Endothelial cell of hepatic sinusoid (primary cell): Measurements from ENCODE around the gene POFUT1.
"Not testable (repeated sequence)": the region's sequence is repeated elsewhere in the genome, so short reads cannot be mapped to it uniquely, and the experiment has no call there.

Experiments
- in situ Hi-C: cut with HindIII; loops from 2 replicates; pipeline ENCODE4 v1.10.0; 2017; ENCODE audit warnings: low sequenced_read_pairs

POFUT1 gene

DNA sequence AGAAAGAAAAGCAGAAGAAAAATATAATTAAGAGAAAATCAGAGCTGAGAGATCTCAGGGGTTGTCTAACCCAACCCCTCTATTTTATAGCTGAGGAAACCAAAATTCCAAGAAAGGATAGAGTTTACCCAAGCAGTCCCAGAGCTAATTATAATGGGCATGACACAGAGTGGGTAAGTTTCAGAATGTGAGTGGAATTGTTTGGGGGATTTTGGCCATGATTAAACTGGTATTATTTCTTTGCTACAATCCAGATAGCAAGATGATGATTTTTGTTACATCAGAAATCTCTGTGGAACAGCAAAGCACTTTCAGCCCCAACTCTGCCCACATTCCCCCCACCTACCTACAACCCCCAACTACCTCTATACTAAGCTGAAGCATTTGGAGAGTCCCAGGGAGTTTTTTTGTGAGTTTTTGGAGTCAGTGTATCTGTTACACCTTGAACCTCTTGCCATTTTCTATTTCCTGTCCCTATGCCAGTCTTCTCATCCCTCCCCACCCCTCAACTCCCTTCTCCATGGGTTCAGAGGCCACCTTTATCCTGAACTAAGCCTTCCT, 24.7 kb downstream of the POFUT1 start:
- in situ Hi-C loops: no loop called here

DNA sequence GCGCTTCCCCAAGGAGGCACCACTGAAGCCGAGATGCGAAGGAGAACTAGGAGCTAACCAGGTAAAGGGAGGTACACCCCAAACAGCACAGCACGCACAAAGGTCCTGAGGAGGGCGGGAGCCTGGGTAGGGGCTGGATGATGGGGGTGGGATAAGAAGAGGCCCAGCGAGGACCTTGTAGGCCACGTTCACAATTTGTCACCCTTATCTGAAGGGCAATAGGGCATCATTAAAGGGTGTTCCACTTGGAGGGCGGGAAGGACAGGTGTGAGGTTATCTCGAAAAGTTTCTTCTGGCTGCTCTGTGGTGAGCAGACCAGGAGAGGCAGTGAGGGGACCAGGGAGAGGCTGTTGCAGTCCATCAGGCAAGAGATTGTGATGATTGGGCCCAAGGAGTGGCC, 25.6 kb downstream of the POFUT1 start:
- in situ Hi-C loops: no loop called here

DNA sequence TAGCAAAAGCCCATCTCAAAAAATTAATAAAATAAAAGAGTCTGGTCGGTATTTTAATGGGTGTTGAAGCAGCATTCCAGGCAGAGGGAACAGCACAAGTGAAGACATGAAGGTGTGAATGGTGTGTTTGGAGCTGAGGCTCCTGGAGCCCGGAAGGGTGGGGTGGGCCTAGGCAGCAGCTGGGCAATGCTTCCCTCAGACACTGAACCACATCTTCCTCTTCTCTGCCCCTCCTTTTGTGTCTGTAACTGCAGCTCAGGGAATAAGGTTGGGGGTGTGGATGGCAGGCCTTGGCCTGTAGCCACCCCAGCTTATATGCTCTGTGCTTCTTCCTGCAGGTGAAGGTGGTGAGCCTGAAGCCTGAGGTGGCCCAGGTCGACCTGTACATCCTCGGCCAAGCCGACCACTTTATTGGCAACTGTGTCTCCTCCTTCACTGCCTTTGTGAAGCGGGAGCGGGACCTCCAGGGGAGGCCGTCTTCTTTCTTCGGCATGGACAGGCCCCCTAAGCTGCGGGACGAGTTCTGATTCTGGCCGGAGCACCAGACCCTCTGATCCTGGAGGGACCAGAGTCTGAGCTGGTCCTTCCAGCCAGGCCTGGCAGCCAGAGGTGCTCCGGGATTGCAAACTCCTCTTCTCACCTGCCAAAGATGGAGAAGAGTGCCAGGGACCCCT, 26.6 kb downstream of the POFUT1 start:
- in situ Hi-C loops: no loop called here

DNA sequence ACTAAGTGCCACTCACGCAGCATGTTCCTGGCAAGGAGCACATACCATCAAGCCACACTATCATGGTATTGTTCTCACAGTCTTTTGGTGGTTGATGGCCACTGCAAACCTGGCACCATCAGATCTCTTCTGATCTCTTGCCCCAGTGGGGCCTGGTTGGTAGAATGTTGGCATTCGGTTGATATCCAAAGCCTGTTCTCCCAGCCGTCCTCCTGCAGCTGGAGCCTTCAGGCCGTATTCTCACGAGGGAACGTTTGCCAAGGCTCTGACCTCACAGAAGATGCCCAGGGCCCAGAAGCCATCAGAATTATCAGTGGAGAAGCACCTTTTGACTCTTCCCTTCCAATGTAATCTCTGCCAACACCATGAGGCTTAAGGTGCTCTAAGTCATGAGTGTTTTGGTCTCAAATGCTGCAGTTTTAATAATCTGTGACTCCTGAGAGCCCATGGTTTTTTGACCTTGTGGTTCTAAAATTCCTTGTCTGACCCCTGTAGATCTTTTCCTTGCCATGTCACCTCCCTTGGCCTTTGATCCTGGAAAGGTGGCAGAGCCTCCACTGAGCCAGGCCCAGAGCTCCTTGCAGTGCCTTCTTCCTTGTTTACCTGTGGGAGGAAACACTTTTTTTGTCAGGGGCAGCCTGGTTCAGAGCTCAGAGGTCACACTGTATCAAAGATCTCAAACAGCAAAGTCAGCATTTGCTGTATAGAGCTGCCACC, 27.8 kb downstream of the POFUT1 start:
- in situ Hi-C loops: no loop called here

DNA sequence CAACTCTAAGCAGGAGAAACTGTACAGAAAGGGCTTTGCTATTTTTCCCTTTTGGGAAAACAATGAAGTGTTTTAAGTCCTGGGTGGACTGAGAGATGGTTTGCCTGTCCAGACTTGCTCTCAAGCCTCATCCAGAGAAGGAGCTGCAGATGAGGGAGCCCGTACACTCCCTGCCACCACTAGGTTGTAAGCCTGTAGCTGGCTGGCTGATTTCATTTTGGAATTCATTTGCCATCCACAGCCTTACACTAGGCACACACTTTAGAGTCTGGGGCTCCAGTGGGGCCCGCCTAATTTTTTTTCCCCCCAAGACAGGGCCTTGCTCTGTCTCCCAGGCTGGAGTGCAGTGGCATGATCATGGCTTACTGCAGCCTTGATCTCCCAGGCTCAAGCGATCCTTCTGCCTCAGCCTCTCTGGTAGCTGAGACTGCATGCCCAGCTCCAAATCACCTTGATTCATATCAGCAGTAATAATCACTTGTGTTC, 28.4 kb downstream of the POFUT1 start:
- in situ Hi-C loops: no loop called here

DNA sequence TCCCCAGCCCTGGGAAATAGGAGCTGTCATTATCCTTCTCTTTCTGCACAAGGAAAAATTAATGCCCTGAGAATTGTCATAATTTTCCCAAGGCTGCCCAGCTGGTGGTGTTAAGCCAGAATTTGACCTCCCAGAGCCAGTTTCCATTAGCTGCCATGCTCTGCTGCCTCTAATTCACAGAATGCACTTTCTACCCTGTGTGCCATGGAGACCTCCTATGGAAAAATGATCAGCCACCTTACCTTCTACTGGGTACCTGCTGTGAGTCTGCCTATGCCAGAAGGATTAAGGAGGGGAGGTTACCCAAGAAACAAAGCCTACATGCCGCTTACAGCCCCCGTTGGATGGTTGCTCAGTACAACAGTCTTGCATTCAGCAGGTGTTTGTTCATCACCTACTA, 29.1 kb downstream of the POFUT1 start:
- in situ Hi-C loops: no loop called here

DNA sequence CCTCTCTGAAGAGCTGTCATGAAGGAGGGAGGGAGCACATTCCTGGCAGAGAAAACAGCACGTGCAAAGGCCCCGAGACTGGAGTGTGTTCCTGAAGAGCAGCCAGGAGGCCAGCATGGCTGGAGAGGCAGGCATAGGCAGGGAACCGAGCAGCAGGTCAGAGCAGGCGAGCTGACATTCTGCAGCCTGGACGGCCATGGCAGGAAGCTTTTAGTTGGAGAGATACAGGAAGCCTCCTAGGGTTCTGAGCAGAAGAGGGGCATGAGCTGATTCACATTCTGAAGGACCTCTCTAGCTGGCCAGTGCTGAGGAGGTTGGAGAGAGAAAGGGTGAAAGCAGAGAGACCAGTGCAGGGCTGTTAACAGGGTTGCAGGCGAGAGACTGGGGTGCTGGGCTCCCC, 29.7 kb downstream of the POFUT1 start:
- in situ Hi-C loops: no loop called here

DNA sequence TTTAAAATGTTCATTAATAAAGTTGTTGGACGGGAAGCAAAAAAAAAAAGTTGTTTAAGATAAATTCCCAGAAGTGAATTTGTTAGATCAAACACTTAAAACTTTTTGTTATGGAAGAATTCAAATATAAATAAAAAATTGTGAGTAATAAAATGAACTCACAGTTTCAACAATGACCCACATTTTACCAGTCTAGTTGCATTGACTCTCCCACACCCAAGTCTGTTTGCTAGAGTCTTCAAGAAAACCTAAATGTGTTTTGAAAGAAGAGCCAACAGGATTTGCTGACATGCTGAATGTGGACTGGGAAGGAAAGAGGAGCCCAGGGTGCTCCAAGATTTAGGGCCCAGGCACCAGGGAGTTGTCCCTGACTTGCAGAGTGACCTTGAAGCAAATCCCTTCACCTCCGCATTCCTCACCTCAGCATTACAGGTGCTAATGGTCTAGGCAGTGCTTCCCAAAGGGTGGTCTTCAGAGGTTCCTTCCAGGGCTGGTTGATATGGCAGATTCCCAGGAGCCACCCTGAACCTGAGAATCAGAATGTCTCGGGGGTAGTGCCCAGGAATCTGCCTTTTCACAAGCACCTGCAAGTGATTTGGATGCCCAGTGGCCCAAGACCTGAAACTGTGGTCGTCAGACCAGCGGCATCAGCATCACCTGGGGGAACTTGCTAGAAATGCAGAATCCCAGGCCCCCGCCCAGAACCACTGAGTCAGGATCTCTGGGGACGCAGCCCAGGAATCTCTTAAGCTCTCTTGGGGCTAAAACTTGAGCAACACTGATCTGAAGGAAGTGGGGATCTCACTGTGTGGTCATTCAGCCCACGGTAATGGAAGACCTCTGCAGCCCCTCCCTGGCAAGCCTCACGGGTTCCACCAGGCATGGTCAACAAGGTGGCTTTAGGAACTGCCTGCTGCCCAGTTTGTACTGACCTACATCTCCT, 31.1 kb downstream of the POFUT1 start:
- in situ Hi-C loops: no loop called here

DNA sequence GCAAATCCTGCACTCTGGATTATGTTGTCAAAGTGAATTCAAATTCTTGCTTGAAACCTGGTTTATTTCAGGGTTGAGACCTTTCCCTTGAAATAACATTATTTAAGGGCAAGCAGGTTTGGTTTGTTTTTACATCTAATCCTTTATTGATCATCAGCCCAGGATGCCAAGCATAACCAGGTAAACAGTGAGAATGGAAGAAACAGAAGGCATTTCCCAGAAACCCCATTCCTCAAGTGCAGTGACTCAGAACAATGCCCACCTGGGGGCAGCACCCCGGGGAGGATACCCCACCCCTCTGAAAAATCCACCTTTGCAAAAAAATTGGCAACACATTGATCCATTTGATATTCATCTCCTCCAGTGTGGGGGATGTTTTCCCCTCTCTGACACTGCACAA, 32.5 kb downstream of the POFUT1 start:
- in situ Hi-C loops: no loop called here

DNA sequence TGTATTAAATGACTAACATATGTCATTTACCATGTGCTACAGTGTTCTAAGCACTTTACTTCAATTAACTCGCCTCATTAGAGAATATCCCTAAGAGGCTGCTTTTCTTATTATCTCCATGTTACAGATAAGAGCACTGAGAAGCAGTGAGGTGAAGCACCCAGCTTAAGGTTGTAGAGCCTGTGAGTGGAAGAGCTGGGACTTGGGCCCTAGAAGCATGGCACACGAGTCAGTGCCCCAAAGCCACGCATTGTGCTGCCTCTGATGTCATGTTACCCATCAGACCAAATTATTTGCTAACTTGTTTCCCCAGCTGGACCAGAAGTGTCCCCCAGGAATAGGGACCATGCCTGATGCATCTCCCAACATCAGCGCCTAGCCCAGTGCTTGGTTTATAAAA, 34.1 kb downstream of the POFUT1 start:
- in situ Hi-C loops: no loop called here

DNA sequence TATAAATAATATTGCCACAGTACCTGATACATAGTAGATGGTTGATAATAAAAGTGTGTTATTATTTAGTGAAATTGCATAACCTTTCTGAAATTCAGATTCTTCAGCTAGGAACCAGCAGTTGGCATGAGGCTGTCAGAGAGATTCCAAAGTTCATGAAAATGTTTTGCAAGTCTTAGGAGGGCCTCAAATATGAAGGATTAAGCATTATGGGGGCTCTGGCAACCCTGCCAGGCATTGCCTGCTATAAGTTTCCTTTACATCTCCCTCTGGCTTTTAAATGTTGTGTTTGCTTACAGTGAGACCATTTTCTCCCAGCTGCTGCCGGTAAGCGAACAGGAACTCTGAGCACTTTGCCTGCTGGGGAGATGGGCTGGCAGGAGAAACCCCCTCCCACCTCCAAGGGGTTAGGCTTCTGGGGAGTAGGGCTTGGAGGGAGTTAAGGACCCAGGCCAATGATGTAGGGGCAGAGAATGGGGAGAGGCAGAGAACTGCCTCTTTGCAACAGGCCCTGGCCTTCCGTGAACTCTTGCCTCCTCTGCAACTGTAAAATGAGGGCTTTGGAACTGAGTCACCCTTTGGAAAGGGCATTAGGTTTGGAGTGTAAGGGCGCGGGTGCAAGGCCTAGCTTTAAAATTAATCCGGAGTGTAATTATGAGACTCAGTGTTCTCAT, 36.6 kb downstream of the POFUT1 start:
- in situ Hi-C loops: no loop called here

DNA sequence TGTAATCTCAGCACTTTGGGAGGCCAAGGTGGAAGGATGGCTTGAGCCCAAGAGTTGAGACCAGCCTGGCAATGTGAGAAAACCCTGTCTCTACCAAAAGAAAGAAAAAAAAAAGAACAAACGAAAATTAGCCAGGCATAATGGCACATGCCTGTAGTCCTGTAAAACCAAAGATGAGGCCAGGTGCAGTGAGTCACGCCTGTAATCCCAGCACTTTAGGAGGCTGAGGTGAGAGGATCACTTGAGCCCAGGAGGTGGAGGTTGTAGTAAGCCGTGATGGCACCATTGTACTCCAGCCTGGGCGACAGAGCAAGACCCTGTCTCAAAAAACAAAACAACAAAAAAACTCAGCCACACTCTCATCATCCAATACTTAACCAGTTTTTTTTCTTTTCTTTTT, 37.3 kb downstream of the POFUT1 start:
- in situ Hi-C loops: no loop called here

DNA sequence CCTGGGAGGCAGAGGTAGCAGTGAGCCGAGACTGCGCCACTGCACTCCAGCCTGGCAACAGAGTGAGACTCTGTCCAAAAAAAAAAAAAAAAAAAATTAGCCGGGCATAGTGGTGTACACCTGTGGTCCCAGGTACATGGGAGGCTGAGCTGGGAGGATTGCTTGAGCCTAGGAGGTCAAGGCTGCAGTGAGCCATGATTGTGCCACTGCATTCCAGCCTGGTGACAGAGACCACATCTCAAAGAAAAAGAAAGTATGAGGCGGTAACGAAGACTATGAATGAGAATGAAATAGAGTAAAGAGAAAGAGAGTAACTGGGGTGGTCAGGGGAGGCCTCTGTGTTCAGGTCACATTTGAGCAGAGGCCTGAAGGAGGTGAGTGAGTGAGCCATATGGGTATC, 38.5 kb downstream of the POFUT1 start:
- in situ Hi-C loops: not testable (repeated sequence)

DNA sequence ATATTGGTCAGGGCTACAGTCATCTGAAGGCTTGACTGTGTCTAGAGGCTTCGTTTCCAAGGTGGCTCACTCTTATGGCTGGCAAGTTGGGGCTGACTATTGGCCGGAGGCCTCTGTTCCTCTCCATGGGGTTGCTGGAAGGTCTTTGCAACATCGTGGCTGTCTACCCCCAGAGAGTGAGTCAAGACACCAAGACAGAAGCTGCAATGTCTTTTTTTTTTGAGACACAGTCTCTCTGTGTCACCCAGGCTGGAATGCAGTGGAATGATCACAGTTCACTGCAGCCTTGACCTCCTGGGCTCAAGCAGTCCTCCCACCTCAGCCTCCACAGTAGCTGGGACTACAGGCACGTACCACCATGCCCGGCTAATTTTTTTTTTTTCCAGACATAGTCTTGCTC, 40.4 kb downstream of the POFUT1 start:
- in situ Hi-C loops: no loop called here

DNA sequence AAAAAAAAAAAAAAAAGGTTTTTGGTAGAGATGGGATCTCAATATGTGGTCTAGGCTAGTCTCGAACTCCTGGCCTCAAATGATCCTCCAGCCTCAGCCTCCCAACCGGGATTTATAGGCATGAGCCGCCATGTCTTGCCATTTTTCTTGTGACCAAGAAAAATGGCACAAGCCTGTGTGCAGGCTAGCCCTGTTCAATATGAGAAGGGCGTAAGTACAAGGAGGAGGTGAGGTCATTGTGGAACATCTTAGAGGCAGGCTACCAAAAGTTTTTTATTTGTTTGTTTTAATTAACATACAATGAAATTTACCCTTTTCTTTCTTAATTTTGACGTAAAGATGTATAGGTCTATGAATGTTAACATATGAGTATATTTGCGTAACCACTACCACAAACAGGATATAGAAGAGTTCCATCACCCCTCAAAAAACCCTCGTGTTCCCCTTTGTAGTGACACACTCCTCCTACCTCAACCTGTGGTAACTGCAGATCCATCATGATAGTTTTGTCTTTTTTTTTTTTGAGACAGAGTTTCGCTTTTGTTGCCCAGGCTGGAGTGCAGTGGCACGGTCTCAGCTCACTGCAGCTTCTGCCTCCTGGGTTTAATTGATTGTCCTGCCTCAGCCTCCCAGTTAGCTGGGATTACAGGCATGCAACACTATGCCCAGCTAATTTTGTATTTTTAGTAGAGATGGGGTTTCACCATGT, 41.5 kb downstream of the POFUT1 start:
- in situ Hi-C loops: no loop called here

DNA sequence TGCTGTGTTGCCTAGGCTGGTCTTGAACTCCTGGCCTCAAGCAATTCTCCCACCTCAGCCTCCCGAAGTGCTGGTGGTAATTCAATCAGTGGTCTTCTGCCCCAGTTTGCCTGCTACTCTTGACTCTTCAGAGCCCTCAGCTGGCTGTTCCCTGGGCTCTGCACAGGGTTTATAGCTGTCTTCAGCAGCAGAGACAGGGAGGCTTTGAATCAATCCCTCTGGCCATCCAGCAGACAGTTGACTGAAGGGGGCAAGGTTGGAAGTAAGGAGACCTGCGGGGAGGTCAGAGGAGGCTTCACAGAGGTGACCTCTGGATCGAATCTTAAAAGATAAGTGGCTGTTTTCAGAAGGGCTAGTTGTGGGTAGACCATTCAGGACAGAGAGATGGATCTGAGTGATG, 43.8 kb downstream of the POFUT1 start:
- in situ Hi-C loops: no loop called here

DNA sequence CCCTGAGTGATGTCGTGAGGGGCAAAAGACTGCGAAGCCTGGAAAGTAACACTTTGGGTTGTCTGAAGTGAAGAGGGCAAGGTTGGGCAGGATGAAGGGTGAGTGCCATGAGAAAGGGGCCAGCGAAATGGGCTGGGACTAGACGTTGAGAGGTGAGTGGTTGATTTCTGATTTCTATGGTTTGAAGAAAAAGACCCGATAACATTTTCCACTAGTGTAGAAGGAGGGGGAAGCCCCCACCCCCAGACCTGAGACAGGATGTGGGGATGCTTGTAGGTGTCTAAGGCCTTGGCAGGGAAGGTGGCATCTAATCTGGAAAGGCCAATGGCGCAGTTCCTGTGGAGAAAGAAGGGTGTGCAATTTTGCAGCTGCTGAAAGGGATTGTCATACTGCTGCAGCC, 44.5 kb downstream of the POFUT1 start:
- in situ Hi-C loops: no loop called here

DNA sequence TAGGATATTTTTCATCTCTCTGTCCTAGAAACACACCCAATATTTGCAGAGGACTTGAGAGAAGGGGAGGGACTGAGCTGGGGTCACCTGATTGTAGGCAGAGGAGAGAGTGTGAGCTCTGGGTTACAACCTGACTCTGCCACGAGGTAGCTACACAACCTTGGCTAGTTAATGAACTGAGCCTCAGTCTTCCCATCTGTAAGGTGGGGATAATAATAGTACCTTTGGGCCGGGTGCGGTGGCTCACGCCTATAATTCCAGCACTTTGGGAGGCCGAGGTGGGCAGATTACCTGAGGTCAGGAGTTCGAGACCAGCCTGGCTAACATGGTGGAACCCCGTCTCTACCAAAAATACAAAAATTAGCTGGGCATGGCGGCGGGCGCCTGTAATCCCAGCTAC, 53.3 kb downstream of the POFUT1 start:
- in situ Hi-C loops: not testable (repeated sequence)

DNA sequence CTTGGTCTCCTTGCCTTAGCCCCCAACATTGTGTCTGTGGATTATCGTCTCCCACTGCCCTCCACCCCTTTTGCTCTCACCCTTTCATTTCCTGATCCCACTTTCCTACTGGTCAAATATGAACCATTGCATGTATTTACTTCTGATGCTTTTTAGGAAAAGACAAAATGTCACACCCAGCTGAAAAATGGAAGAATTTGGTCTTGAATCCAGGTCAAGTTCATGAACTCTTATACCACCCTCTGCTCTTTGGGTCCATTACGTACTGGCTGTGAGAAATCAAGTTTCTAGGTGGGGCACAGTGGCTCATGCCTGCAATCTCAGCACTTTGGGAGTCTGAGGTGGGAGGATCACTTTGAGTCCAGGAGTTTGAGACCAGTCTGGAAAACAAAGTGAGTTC, 54.0 kb downstream of the POFUT1 start:
- in situ Hi-C loops: no loop called here

DNA sequence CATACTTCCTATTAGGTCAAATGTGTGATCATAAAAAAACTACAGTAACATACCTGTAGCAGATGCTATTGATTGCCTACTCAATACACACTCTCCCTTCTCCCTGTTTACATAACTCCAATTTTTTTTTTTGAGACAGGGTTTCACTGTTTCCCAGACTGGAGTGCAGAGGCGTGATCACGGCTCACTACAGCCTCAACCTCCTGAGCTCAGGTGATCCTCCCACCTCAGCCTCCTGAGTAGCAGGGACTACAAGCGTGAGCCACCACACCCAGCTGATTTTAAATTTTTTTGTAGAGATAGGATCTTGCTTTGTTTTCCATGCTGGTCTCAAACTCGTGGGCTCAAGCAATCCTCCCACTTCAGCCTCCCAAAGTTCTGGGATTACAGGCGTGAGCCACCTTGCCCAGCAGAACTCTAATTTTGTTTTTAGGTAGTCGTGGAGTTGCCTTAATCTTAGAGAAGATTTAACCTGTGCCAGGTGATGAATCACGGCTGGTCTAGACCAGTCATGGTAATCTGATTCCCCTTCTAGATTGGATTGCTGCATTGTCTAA, 55.8 kb downstream of the POFUT1 start:
- in situ Hi-C loops: no loop called here
